Sigmoid colon (tissue), 3 donors: Measurements from ENCODE around the gene DIAPH1.

Experiments used
- POLR2A ChIP-seq, 2 donors: fragments of 450-650 bp; IDR thresholded peaks; one replicate each; pipeline ENCODE4 v1.6.1; 2016; ENCODE audit warnings: antibody characterized with exemption in 2 of 2, mild to moderate bottlenecking in 2 of 2, moderate library complexity in 2 of 2
- TF ChIP-seq, protein P1 (sequence below), 4 experiments: fragments of 450-650 bp in 3 of 4; fragments of 200-600 bp in 1 of 4; IDR thresholded peaks; one replicate each; pipeline ENCODE4 v1.5.1; 2016 to 2019; ENCODE audit warnings: antibody characterized with exemption in 4 of 4, mild to moderate bottlenecking in 3 of 4, moderate library complexity in 2 of 4

DNA sequence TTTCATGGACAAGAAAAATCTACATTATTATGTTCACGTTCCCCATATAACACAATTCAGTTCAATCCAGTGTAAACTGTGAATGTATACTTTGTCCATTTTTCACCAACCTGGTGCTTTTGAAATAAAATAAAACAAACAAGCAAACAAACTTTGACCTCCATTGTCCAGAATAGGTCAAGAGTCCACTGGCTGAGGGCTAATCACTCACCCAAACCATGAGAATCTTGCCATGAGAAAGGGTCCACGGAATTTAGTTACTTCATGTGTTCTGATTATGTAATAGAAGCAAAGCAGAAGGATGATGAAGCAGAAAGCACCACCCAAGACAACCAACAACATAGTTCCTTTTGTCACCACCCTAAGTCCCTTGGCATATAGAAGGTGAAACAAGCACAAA is 28.7 kb downstream of the DIAPH1 start:
- no peak for TF ChIP-seq POLR2A (IDR thresholded peaks at IDR 0.05)
- TF ChIP-seq, protein P1, sequence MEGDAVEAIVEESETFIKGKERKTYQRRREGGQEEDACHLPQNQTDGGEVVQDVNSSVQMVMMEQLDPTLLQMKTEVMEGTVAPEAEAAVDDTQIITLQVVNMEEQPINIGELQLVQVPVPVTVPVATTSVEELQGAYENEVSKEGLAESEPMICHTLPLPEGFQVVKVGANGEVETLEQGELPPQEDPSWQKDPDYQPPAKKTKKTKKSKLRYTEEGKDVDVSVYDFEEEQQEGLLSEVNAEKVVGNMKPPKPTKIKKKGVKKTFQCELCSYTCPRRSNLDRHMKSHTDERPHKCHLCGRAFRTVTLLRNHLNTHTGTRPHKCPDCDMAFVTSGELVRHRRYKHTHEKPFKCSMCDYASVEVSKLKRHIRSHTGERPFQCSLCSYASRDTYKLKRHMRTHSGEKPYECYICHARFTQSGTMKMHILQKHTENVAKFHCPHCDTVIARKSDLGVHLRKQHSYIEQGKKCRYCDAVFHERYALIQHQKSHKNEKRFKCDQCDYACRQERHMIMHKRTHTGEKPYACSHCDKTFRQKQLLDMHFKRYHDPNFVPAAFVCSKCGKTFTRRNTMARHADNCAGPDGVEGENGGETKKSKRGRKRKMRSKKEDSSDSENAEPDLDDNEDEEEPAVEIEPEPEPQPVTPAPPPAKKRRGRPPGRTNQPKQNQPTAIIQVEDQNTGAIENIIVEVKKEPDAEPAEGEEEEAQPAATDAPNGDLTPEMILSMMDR (IDR thresholded peaks at IDR 0.05), result no peak
